Measurements from ENCODE around the gene CCNA2.

The CCNA2 gene

GRCh38 chr4:121822796-121823504, 733 bp downstream of the CCNA2 start:
- TF ChIP-seq BACH2 (CRISPR knock-in tag; IDR thresholded peaks at IDR 0.05; ENCODE audit: borderline replicate concordance) (no peak), ZNF8 (CRISPR knock-in tag; IDR thresholded peaks at IDR 0.05) (no peak), ZC3H10 (CRISPR knock-in tag; IDR thresholded peaks at IDR 0.05) (no peak), ZFP3 (CRISPR knock-in tag; IDR thresholded peaks at IDR 0.05) (0 out of 2 replicates have a peak, but pooled peaks have one; percentile 41)
- peak; percentile 66 for ATAC-seq

DNA sequence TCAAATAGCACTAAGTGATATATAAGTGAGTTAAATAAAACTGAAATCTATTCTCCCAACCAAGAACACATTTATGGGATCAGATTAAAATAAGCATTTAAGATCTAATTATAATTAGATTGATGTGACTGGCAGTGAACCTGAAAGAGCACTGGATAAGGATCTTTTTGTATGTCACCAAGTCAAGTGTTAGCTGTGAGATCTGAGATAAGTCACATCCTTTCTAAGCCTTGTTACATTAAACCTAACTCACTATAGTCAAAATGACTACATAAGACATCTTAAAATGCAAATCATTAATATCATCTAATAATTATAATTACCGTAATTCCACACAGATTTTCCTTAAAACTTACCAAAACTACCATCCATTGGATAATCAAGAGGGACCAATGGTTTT, 1.6 kb downstream of the CCNA2 start:
- ATAC-seq = no peak
- TF ChIP-seq ISL1 (CRISPR knock-in tag; IDR thresholded peaks at IDR 0.05) (no peak), ZC3H10 (CRISPR knock-in tag; IDR thresholded peaks at IDR 0.05) (no peak), PATZ1 (CRISPR knock-in tag; IDR thresholded peaks at IDR 0.05; ENCODE audit: borderline replicate concordance) (no peak), ZNF8 (CRISPR knock-in tag; IDR thresholded peaks at IDR 0.05) (no peak), CSDC2 (CRISPR knock-in tag; IDR thresholded peaks at IDR 0.05) (no peak), TCF4 (CRISPR knock-in tag; IDR thresholded peaks at IDR 0.05; ENCODE audit: borderline replicate concordance) (no peak), GLIS3 (CRISPR knock-in tag; IDR thresholded peaks at IDR 0.05) (no peak), SNAI2 (CRISPR knock-in tag; IDR thresholded peaks at IDR 0.05) (no peak), ZNF565 (CRISPR knock-in tag; conservative IDR thresholded peaks at IDR 0.05; ENCODE audit: low read depth) (no peak), OSR1 (CRISPR knock-in tag; IDR thresholded peaks at IDR 0.05) (no peak), BACH2 (CRISPR knock-in tag; IDR thresholded peaks at IDR 0.05; ENCODE audit: borderline replicate concordance) (no peak)
- TF ChIP-seq, protein P1, sequence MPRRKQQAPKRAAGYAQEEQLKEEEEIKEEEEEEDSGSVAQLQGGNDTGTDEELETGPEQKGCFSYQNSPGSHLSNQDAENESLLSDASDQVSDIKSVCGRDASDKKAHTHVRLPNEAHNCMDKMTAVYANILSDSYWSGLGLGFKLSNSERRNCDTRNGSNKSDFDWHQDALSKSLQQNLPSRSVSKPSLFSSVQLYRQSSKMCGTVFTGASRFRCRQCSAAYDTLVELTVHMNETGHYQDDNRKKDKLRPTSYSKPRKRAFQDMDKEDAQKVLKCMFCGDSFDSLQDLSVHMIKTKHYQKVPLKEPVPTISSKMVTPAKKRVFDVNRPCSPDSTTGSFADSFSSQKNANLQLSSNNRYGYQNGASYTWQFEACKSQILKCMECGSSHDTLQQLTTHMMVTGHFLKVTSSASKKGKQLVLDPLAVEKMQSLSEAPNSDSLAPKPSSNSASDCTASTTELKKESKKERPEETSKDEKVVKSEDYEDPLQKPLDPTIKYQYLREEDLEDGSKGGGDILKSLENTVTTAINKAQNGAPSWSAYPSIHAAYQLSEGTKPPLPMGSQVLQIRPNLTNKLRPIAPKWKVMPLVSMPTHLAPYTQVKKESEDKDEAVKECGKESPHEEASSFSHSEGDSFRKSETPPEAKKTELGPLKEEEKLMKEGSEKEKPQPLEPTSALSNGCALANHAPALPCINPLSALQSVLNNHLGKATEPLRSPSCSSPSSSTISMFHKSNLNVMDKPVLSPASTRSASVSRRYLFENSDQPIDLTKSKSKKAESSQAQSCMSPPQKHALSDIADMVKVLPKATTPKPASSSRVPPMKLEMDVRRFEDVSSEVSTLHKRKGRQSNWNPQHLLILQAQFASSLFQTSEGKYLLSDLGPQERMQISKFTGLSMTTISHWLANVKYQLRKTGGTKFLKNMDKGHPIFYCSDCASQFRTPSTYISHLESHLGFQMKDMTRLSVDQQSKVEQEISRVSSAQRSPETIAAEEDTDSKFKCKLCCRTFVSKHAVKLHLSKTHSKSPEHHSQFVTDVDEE (CRISPR knock-in tag; IDR thresholded peaks at IDR 0.05) = no peak

DNA sequence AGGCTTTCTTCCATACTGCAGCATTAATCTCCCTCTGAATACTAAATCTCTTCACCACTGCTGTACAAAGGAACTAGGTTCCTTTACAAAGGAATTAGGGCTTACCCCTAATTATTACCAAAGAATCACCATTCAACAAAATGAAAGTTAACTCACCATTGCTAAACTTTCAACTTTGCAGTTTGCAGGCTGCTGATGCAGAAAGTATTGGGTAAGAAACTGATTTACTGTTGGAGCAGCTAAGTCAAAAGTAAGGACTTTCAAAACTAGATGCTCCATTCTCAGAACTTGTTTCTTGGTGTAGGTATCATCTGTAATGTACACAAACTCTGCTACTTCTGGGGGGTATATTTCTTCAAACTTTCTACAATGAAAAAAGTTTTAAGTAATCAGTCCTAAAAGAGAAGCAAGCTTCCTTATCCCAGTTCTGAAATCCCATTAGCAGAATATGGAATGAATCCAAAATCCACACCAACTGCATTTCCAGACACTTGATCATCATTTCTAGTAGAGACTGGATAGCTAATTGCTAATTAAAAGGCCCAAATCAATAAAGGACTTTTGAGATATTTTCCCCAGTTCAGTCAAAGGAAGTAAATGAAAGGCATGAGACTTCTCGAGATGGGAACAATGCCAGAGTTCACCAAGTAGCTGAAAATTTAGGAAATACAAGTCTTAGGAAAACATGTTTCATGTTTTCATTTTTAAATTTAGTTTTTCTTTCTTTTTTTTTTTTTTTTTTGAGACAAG, 4.3 kb downstream of the CCNA2 start:
- TF ChIP-seq, protein P2, sequence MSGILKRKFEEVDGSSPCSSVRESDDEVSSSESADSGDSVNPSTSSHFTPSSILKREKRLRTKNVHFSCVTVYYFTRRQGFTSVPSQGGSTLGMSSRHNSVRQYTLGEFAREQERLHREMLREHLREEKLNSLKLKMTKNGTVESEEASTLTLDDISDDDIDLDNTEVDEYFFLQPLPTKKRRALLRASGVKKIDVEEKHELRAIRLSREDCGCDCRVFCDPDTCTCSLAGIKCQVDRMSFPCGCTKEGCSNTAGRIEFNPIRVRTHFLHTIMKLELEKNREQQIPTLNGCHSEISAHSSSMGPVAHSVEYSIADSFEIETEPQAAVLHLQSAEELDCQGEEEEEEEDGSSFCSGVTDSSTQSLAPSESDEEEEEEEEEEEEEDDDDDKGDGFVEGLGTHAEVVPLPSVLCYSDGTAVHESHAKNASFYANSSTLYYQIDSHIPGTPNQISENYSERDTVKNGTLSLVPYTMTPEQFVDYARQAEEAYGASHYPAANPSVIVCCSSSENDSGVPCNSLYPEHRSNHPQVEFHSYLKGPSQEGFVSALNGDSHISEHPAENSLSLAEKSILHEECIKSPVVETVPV (CRISPR knock-in tag; IDR thresholded peaks at IDR 0.05) = no peak
- TF ChIP-seq ISL1 (CRISPR knock-in tag; IDR thresholded peaks at IDR 0.05) = peak; percentile 33; the same call in 1 of the 2 replicates
- ATAC-seq = no peak

- ATAC-seq = no peak
- TF ChIP-seq, protein P3, sequence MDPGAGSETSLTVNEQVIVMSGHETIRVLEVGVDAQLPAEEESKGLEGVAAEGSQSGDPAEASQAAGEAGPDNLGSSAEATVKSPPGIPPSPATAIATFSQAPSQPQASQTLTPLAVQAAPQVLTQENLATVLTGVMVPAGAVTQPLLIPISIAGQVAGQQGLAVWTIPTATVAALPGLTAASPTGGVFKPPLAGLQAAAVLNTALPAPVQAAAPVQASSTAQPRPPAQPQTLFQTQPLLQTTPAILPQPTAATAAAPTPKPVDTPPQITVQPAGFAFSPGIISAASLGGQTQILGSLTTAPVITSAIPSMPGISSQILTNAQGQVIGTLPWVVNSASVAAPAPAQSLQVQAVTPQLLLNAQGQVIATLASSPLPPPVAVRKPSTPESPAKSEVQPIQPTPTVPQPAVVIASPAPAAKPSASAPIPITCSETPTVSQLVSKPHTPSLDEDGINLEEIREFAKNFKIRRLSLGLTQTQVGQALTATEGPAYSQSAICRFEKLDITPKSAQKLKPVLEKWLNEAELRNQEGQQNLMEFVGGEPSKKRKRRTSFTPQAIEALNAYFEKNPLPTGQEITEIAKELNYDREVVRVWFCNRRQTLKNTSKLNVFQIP (CRISPR knock-in tag; IDR thresholded peaks at IDR 0.05; ENCODE audit: borderline replicate concordance, low read depth) = no peak
- TF ChIP-seq TOX (CRISPR knock-in tag; IDR thresholded peaks at IDR 0.05; ENCODE audit: borderline replicate concordance) = no peak
- no peak for TF ChIP-seq ZC3H10 (CRISPR knock-in tag; IDR thresholded peaks at IDR 0.05)
- TF ChIP-seq, protein P1 (CRISPR knock-in tag; IDR thresholded peaks at IDR 0.05) = no peak
- TF ChIP-seq PPARA (CRISPR knock-in tag; IDR thresholded peaks at IDR 0.05; ENCODE audit: borderline replicate concordance) = no peak
- TF ChIP-seq ZFP30 (CRISPR knock-in tag; IDR thresholded peaks at IDR 0.05) = no peak
- TF ChIP-seq GLIS3 (CRISPR knock-in tag; IDR thresholded peaks at IDR 0.05) = no peak
- no peak for TF ChIP-seq ZNF8 (CRISPR knock-in tag; IDR thresholded peaks at IDR 0.05)
Observed at GRCh38 chr4:121818215-121818614, 5.5 kb downstream of the CCNA2 start.

Data from SK-N-SH treated with all-trans-retinoic acid at 6 μM for 48 hours (cell line).